HG03565 (cell line): ENCODE data around the gene TINCR.
"Not testable (repeated sequence)": the region's sequence is repeated elsewhere in the genome, so short reads cannot be mapped to it uniquely, and the experiment has no call there.

Experiments
- ATAC-seq: cut with Tn5 transposase; IDR thresholded peaks from one replicate; pipeline ENCODE4 v1.9.1; 2021; ENCODE audit warnings: mild to moderate bottlenecking, moderate library complexity; ENCODE audit not compliant: unreplicated experiment

TINCR gene

DNA sequence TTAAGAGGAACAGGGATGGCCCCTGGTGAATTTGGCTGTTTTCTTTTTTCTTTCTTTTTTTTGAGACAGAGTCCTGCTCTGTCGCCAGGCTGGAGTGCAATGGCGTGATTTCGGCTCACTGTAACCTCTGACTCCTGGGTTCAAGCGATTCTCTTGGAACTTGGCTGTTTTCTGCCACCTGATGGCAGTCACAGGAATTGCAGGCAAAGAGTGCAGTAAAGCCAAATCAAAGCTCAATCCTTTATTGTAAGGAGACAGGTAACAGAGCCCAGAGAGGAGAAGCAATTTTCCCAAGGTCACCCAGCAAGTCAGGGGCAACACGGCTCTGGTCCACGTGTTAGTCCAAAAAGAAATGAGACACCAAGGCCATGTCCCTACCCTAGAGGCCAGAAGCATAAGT is 6.2 kb downstream of the TINCR start:
- ATAC-seq = no peak

DNA sequence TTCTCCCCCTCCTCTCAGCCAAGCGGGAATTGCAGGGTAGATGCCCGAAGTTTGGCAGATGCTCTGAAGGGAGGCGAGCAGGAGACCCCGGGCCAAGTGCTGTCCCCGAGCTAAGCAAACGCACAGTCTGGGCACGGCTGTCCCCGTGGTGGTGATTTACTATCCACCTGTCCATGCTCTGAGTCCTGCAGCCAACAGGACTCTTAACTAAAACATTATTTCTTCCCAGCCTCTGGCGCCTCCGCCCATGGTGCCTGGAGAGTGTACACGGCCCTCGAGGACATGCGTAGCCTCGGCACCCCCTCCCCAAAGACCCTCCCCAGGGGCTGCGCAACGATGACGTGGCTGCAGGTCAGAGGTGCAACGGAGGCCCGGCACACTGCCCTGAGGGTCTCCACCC is 7.6 kb downstream of the TINCR start:
- ATAC-seq = no peak

GRCh38 chr19:5559804-5560133 is 8.0 kb downstream of the TINCR start:
- no peak for ATAC-seq

- no peak for ATAC-seq
These were observed 9.6 kb downstream of the TINCR start for GRCh38 chr19:5558101-5558621.

GRCh38 chr19:5557691-5558090 is 10.1 kb downstream of the TINCR start:
- ATAC-seq = no peak

- ATAC-seq = no peak
These were observed 12.9 kb downstream of the TINCR start for GRCh38 chr19:5554828-5555227.

DNA sequence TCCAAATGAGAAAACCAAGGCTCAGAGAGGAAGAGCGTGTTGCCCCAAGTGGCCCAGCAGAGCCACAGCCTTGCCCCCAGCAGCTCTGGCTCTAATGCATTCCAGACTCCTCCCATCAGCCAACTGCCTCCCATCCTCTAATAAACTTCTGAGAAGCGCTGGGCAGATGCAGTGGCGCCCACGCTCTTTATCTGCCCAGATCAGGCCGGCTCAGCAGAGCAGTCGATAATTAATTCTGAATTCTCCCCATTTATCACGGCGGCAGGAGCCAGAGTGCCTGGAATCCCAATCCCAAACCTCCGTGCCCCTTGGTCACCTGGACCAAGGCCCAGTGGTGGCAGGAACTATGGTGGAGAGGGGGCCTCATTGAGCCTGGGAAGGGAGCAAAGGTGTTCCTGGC is 13.9 kb downstream of the TINCR start:
- ATAC-seq = no peak

DNA sequence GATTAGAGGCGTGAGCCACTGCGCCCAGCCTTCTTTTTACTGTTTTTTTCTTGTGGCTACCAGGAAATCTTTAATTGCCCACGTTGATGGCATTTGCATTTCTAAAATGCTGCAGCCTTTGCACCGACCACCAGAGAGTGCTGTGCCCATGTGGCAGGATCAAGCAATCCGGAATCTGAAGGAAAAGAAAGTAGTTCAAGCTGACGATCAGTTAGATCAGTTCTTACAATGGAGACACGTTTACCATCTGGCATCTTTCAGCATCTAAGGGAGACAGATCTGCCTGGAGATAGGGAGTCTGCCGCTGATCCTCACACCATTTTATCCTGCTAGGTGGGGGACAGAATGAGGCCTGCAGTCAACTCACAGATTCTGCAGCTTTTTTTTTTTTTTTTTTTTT is 19.9 kb downstream of the TINCR start:
- ATAC-seq = no peak

DNA sequence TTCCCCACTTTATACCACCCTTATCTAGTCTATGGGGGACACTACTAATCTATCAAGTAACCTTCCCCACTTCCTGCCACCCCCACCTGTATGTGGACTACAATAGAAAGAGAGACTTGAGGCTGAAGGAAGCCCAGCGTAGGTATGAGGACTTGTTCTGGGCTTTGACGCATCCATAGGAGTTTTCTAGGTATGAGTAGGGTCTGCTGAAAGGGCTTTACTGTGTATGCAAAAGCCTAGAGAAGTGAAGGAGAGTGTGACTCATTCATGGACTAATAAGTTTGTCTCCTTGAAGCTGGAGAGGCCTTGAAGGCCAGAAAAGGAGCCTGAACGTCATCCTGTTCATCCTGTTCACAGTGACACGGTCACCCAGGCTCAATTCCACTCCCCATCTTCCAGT is 21.8 kb downstream of the TINCR start:
- no peak for ATAC-seq

GRCh38 chr19:5545051-5545450 is 22.7 kb downstream of the TINCR start:
- ATAC-seq = no peak

DNA sequence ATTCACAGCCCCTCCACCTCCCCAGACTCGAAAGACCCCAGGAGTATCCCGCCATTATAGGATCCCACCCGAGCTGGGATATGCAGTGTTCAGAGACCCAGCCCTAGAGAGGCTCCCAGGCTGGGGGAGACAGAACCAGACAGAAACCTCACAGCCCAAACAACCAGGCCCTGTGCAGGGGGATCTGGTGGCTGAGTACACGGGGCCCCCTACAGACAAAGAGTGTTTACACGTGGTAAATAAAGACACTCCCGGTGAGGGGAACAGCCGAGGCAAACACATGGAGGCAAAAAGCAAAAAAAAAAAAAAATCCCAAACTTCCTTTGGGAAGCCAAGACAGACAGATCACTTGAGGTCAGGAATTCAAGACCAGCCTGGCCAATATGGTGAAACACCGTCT is 25.1 kb downstream of the TINCR start:
- no peak for ATAC-seq

DNA sequence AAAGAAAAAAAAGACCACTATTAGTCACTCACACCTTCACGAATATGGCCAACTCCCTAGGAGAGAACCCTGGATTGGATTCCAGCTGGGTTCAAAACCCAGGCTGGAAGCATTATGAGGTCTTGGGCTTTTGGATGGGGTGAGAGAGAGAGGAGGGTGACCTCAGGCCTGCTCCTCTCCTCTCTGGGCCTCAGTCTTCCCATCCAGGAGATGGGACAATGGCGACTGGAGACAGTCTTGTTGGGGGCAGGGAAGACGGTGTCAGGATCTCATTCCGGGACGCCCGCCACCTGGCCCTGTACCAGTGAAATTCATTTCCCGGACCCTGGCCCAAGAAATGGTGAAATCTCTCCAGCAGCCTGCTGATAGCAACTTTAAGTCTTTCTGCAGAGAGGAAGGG is 26.3 kb downstream of the TINCR start:
- no peak for ATAC-seq

GRCh38 chr19:5540208-5540607 is 27.5 kb downstream of the TINCR start:
- ATAC-seq = no peak

DNA sequence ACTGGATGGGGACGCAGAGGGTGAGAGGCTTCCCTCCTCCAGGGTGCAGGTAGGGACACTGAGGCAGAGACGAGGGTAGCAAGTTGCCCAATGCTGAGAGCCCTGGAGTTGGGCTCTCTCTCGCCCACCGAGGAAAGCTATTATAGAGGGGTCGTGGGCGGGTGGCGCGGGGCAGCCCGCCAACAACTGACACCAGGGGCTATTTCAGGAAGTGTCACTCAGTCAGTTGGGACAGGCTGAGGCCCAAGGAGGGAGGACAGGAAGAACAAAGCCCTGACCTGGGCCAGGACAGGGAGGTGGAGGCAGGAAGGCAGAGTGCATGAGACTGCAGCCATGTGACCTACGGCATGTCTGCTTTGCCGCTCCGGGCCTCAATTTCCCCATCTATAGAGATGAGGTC is 29.9 kb downstream of the TINCR start:
- no peak for ATAC-seq

DNA sequence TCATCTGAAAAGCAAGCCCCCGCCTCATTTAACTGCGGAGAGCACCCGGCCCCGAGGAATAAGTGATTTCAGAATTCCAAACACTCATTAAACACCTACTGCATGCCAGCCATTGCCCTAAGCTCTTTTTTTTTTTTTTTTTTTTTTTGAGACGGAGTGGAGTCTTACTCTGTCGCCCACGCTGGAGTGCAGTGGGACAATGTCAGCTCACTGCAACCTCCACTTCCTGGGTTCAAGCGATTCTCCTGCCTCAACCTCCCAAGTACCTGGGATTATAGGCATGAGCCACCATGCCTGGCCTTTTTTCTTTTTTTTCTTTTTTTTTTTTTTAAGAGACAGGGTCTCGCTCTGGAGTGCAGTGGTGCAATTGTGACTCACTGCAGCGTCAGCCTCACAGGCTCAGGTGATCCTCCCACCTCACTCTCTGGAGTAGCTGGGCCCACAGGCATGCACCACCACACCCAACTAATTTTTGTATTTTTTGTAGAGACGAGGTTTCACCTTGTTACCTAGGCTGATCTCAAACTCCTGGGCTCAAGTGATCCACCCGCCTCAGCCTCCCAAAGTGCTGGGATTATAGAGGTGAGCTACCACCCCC is 30.7 kb downstream of the TINCR start:
- not testable (repeated sequence) for ATAC-seq

DNA sequence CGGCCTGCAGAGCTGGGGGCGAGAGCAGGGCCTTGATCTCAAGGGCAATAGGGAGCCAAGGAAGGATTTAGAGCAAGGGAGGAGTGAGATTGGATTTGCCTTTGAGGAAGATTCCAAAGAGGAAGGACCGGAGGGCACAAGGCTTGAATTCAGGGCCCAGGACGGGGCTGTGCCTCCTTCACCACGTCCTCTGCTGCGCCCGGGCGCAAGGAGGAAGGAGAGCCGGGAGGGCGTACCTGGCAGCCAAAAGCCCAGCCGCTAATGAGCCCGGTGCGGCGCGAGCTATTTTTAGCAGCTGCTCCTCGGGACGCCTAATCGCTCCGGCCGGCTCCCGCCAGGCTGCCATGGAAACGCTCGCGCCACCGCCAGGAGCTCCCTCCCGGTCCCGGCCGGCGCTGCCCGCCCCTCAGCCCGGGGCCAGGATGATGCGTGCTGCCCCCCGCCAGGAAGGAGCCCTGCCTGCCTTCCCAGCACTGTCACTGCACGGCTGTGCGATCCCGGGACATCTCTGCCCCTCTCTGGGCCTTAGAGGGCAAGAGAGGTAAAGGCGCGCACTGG is 31.3 kb downstream of the TINCR start:
- ATAC-seq = no peak

GRCh38 chr19:5534787-5535586 is 32.8 kb downstream of the TINCR start:
- ATAC-seq = no peak

GRCh38 chr19:5533257-5533656 is 34.5 kb downstream of the TINCR start:
- no peak for ATAC-seq

GRCh38 chr19:5530701-5531100 is 37.1 kb downstream of the TINCR start:
- ATAC-seq = no peak

DNA sequence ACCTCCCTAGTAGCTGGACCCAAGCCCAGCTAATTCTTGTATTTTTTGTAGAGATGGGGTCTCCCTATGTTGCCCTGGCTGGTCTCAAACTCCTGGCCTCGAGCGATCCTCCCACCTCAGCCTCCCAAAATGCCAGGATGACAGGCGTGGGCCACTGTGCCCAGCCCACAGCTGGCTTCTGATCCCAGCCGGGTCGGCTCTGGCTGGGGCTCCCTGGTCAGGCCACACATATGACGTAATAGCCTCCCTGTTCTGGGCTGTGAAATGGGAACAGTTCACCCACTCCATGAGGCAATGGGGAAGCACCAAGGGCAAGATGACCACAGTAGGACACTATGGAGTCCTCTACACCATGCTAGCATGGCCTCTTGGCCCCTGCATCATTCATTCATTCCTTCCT is 41.1 kb downstream of the TINCR start:
- no peak for ATAC-seq

- ATAC-seq = no peak
These were observed 43.7 kb downstream of the TINCR start for GRCh38 chr19:5524081-5524480.

DNA sequence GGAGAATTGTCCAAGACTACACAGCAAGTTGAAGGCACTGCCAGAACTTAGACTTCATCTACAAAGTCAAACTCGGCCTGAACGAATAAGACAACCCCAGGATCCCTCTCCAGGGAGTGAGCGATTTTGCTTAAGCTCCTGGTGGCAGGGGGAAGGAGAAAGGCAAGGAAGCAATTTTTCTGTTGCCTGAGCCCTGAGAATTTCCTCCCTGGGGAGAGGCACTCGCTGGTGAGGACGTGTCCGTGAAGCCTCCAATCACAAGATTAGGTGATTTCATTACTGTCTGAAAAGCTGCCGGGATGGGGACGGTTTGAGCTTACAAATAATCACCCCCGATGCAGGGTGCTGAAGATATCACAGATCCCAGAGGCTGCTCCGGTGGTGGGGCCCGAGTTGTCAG is 45.6 kb downstream of the TINCR start:
- no peak for ATAC-seq
